Cortex of kidney (tissue), 1 donor: ENCODE results near the gene ZP3.
"Not testable (repeated sequence)": the region's sequence is repeated elsewhere in the genome, so short reads cannot be mapped to it uniquely, and the experiment has no call there.

ENCODE experiments used
- DNase-seq: peaks from one replicate; lab custom pipeline; 2025; lab: John Stamatoyannopoulos, UW

The ZP3 gene

GRCh38 chr7:76405738-76406137 lies 19.0 kb upstream of the ZP3 start:
- DNase-seq, result no peak

- no peak for DNase-seq
These were observed 17.0 kb upstream of the ZP3 start for GRCh38 chr7:76407718-76408117.

GRCh38 chr7:76408121-76408560 lies 16.6 kb upstream of the ZP3 start:
- no peak for DNase-seq

GRCh38 chr7:76409537-76409936 lies 15.2 kb upstream of the ZP3 start, which contains the start of gene SSC4D:
TSS of gene SSC4D (minus strand) at chr7:76409697. CDS start at chr7:76404439, 5,258 bp downstream.
- DNase-seq, result no peak

- DNase-seq, result no peak
These were observed 13.1 kb upstream of the ZP3 start for GRCh38 chr7:76411626-76412025.

GRCh38 chr7:76412249-76412648 lies 12.5 kb upstream of the ZP3 start:
- DNase-seq, result no peak

- DNase-seq, result not testable (repeated sequence)
These were observed 7.0 kb upstream of the ZP3 start for GRCh38 chr7:76417654-76418310.

GRCh38 chr7:76421097-76421496 lies 3.7 kb upstream of the ZP3 start:
- DNase-seq, result not testable (repeated sequence)

GRCh38 chr7:76423666-76424412 lies 911 bp upstream of the ZP3 start:
- DNase-seq, result no peak

- DNase-seq, result no peak
These were observed 406 bp downstream of the ZP3 start for GRCh38 chr7:76425156-76425555.

GRCh38 chr7:76425558-76425957 lies 808 bp downstream of the ZP3 start:
- DNase-seq, result not testable (repeated sequence)

GRCh38 chr7:76426246-76426645 lies 1.5 kb downstream of the ZP3 start:
- DNase-seq, result no peak

GRCh38 chr7:76427635-76428034 lies 2.9 kb downstream of the ZP3 start:
- no peak for DNase-seq

GRCh38 chr7:76428149-76428823 lies 3.5 kb downstream of the ZP3 start:
- DNase-seq, result no peak

- no peak for DNase-seq
These were observed 4.4 kb downstream of the ZP3 start for GRCh38 chr7:76428868-76429805.

- no peak for DNase-seq
These were observed 5.5 kb downstream of the ZP3 start for GRCh38 chr7:76430211-76430610.

GRCh38 chr7:76430836-76431235 lies 6.1 kb downstream of the ZP3 start:
- DNase-seq, result no peak

GRCh38 chr7:76437873-76438272 lies 13.1 kb downstream of the ZP3 start:
- not testable (repeated sequence) for DNase-seq

GRCh38 chr7:76439120-76439888 lies 14.6 kb downstream of the ZP3 start:
- DNase-seq, result not testable (repeated sequence)

- not testable (repeated sequence) for DNase-seq
These were observed 15.7 kb downstream of the ZP3 start for GRCh38 chr7:76440404-76440803.

GRCh38 chr7:76441792-76442191 lies 17.0 kb downstream of the ZP3 start:
- DNase-seq, result not testable (repeated sequence)
